SK-N-MC (cell line): Measurements from ENCODE around the gene PRPF6.

Source experiments
- EZH2 ChIP-seq: fragments of 200-600 bp; sonication (generic); IDR thresholded peaks from one replicate; pipeline ENCODE4 v1.6.1; 2017; ENCODE audit warnings: antibody characterized with exemption
- FOXP2 ChIP-seq: optimal IDR thresholded peaks from 2 replicates; pipeline ENCODE3; 2011; ENCODE audit warnings: mild to moderate bottlenecking, moderate library complexity; ENCODE audit not compliant: insufficient read depth; ENCODE audit errors: extremely low read length, control extremely low read depth
- POLR2AphosphoS5 ChIP-seq: IDR thresholded peaks from 2 replicates; pipeline ENCODE4 v1.6.1; 2012; ENCODE audit warnings: mild to moderate bottlenecking, low read depth, low read length, borderline replicate concordance

DNA sequence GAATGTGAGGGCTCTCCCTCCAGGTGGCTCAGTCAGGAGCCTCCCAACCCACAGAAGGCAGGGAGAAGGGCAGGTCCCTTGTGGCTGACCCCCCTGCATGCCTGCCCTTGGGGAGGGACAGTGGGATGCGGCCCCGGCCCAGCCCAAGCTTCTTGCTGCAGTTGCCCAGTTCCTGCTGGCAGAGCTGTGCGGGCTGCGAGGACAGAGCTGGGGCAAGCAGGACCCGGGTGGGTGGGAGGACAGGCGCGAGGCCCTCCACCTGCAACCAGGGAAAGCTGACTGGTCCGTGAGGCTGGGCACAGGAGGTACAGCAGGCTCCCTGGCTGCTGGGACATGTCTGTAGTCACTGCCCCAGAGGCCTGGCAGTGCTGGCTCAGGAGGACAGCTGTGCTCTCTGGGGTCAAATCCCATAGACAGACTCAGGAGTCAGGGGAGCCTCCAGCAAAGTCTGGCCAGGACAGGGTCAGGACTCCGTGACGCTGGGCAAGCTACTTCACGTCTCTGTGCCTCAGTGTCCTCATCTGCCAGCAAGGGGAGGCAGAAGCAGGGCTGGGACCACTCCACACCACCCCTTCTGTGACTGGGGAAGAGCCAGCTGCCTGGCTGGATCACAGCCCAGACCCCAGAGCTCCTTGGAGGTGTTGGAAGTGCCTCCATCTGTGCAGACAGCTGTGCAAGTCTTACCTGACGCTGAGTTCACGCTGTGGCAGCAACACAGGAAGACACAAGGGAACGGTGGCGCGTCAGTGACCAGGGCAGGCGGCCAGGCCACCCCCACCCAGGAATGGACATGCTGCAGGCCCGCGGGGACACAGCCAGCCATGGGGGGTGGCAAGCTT, 37.7 kb upstream of the PRPF6 start:
- TF ChIP-seq POLR2AphosphoS5 (no peak), EZH2 (no peak), FOXP2 (no peak)
